ENCODE results near the gene GTPBP6.

GTPBP6 gene

DNA sequence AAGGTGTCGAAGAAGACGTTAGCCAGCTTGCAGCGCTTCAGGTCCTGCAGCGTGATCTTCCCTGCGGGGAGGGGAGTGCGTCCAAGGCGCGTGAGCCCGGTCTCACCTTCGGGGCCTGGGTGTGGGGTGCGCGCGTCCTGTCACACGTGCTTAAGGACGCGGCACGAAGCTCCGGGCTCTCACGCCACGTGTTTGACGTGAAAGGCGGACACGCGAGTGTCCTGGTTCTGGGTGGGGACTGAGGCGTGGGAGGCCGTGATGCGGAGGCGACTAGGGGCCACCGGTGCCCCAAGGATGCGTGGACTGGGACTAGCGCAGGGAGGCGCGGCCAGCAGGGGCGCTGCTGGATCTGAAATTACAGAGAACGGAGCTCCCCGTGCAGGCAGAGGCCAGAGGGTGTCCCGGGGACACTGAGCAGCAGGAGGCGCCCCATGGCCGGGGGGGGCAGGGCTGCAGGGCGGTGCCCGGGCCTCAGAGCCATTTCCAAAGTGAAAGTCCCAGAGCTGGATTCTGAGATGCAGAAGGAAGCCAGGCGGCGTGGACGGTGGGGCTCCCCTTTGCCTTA is 20.3 kb upstream of the GTPBP6 start:
- no peak overlapping the region for H3K4me3 ChIP-seq (ENCODE audit: low read depth, low read length)
- TF ChIP-seq, protein P1, sequence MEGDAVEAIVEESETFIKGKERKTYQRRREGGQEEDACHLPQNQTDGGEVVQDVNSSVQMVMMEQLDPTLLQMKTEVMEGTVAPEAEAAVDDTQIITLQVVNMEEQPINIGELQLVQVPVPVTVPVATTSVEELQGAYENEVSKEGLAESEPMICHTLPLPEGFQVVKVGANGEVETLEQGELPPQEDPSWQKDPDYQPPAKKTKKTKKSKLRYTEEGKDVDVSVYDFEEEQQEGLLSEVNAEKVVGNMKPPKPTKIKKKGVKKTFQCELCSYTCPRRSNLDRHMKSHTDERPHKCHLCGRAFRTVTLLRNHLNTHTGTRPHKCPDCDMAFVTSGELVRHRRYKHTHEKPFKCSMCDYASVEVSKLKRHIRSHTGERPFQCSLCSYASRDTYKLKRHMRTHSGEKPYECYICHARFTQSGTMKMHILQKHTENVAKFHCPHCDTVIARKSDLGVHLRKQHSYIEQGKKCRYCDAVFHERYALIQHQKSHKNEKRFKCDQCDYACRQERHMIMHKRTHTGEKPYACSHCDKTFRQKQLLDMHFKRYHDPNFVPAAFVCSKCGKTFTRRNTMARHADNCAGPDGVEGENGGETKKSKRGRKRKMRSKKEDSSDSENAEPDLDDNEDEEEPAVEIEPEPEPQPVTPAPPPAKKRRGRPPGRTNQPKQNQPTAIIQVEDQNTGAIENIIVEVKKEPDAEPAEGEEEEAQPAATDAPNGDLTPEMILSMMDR (IDR thresholded peaks at IDR 0.05; ENCODE audit: low read depth, low read length, missing control alignments), result no peak
- DNase-seq (ENCODE audit: low read depth), result no peak
- in situ Hi-C loops (cut with HindIII; ENCODE audit: low sequenced_read_pairs), result no loop called here

DNA sequence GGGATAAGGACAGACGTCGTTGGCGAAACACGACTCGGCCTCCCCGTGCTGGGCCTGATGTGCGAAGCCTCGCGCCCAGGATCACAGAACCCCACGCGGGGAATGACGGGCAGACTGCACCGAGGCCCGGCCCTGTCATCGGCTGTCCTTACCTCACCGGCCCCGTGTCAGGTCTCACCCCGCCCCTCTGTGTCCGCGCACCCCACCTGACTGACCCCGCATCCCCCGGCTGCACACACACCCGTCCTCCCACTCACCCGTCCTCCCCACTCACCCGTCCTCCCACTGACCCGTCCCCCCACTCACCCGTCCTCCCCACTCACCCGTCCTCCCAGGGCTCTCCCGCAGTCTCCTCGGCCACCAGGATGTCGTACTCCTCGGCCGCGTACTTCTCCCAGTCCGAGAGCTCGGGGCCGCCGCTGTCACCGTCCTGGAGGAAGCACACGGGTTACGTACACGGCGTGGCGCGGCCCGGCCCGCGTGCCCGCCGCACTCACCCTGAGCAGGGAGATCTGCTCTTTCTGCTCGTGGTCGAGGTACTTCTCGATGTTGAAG is 19.8 kb upstream of the GTPBP6 start:
- in situ Hi-C loops (cut with HindIII; ENCODE audit: low sequenced_read_pairs), result no loop called here
- DNase-seq (ENCODE audit: low read depth), result no peak
- no peak overlapping the region for H3K4me3 ChIP-seq (ENCODE audit: low read depth, low read length)
- TF ChIP-seq, protein P1 (IDR thresholded peaks at IDR 0.05; ENCODE audit: low read depth, low read length, missing control alignments), result no peak

DNA sequence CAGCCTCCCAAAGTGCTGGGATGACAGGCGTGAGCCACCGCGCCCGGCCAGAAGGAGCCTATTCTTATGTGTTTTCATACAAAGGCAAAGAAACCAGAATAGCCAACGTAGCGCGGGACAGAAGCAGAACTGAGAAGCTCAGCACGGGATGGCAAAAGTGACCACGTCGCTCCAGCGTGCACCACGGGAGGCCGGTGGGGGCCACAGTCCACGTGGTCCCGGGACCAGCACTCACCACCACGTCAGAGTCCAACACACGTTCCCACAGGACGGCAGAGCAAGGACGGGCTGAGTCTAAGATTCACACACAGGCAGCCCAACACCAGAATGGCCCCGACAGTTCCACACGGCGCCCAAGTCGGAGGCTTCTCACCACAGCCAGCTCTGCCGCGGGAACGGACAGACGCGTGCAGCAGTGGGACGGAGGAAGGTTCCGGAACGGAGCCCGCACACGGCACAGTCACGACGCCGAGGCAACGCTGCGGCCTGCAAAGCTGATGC is 18.8 kb upstream of the GTPBP6 start:
- no peak overlapping the region for H3K4me3 ChIP-seq (ENCODE audit: low read depth, low read length)
- in situ Hi-C loops (cut with HindIII; ENCODE audit: low sequenced_read_pairs), result no loop called here
- DNase-seq (ENCODE audit: low read depth), result no peak
- TF ChIP-seq, protein P1 (IDR thresholded peaks at IDR 0.05; ENCODE audit: low read depth, low read length, missing control alignments), result no peak

DNA sequence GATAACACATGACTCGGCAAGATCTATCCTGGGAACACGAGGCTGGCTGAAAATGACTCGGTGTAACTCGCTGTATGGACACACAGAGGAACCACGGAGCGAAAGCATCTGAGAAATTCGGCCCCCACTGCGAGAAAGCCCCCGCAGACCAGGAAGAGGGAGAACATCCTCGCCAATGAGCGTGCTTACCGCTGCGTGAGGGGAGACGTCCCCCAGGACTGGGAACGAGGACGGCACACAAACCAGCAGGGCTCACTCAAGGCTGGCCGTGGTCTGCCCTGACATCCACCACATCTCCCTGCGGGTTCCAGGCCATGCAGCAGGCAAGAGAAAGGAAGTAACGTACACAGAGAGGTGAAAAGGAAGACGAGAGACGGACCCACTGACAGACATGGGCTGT is 17.6 kb upstream of the GTPBP6 start:
- H3K4me3 ChIP-seq (ENCODE audit: low read depth, low read length), result no peak overlapping the region
- no peak for DNase-seq (ENCODE audit: low read depth)
- in situ Hi-C loops (cut with HindIII; ENCODE audit: low sequenced_read_pairs), result no loop called here
- TF ChIP-seq, protein P1 (IDR thresholded peaks at IDR 0.05; ENCODE audit: low read depth, low read length, missing control alignments), result no peak

DNA sequence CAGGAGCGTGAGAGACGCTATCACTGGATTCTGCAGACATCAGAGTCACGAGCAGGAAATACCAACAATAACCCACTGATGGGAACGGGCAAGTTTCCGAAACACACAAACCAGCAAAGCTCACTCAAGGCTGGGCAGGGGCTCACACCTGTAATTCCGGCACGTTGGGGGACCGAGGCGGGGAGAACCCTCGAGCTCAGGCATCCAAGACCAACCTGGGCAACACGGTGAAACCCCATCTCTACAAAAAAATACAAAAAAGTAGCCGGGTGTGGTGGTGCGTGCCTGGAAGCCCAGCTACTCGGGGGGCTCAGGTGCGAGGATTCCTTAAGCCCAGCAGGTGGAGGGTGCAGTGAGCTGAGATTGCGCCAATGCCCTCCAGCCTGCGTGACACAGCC is 17.2 kb upstream of the GTPBP6 start:
- TF ChIP-seq, protein P1 (IDR thresholded peaks at IDR 0.05; ENCODE audit: low read depth, low read length, missing control alignments), result no peak
- DNase-seq (ENCODE audit: low read depth), result no peak
- in situ Hi-C loops (cut with HindIII; ENCODE audit: low sequenced_read_pairs), result no loop called here
- H3K4me3 ChIP-seq (ENCODE audit: low read depth, low read length), result no peak overlapping the region

DNA sequence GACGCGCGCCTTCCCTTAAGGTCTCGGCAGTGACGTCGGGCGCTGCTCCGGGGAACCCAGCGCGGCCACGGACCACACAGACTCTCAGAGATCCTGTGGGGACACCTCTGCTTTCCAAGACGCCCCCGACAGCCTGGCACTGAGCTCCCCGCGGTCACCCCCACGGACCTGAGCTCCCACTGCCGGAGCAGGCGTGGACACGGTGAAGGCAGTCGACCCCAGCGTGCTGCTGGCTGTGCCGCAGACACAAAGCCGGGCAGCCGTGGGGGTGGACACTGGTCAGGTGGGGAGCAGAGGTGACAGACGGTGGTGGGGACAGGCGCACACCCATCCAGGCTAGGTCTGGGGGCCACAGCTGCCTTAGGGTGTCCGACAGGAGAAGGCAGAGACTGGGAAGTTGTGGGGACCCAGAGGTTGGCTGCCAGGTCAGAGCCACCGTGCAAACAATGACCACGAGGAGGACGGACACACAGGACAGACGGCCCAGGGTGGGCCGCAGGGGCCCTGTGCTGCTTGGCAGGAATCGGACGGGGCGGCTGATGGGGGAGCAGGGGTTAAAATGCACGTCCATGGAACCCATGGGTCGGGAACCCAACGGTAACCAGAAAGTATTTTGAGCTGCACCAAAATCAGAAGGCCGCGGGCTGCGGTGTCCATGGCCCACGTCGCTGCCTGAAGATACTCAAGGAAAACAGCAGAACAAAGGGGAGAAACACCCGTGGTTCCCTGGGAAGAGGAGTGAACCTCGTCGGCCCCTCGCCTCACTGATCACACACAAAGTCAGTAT is 16.6 kb upstream of the GTPBP6 start:
- TF ChIP-seq, protein P1 (IDR thresholded peaks at IDR 0.05; ENCODE audit: low read depth, low read length, missing control alignments), result no peak
- no peak overlapping the region for H3K4me3 ChIP-seq (ENCODE audit: low read depth, low read length)
- in situ Hi-C loops (cut with HindIII; ENCODE audit: low sequenced_read_pairs), result no loop called here
- no peak for DNase-seq (ENCODE audit: low read depth)
